ENCODE data around the gene PTPRK.

Gene PTPRK

GRCh38 chr6:128057541-128057940 lies 462.9 kb downstream of the PTPRK start:
- no peak for DNase-seq (ENCODE audit: extremely low read depth in 1 of 2, low read depth in 1 of 2)

- DNase-seq (ENCODE audit: extremely low read depth in 1 of 2, low read depth in 1 of 2): no peak
Measured at GRCh38 chr6:128053109-128053508, 467.3 kb downstream of the PTPRK start.

- DNase-seq (ENCODE audit: extremely low read depth in 1 of 2, low read depth in 1 of 2): no peak
Measured at GRCh38 chr6:128047989-128048388, 472.4 kb downstream of the PTPRK start.

- DNase-seq (ENCODE audit: extremely low read depth in 1 of 2, low read depth in 1 of 2): no peak
Measured at GRCh38 chr6:128046033-128046432, 474.4 kb downstream of the PTPRK start.

GRCh38 chr6:128039543-128039942 lies 480.9 kb downstream of the PTPRK start:
- DNase-seq (ENCODE audit: extremely low read depth in 1 of 2, low read depth in 1 of 2): no peak

GRCh38 chr6:128036808-128037570 lies 483.4 kb downstream of the PTPRK start:
- DNase-seq (ENCODE audit: extremely low read depth in 1 of 2, low read depth in 1 of 2): no peak

DNA sequence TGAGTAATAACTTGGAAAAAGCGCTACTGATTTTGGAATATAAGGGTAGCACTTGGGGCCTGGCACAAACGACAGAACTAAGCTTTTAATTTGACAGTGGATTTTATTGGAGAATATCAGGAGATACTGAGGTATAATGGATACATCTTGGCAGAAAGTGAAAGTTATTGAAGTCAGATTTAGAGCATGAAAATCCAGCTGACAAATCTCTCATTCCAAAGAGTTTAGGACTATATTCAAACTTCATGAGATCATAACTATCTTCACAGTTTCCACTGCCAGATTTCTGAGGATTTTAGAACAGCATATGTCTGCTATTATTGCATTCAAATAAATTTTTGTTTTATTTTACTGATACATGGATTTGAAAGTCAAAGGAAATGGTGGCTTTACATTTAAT lies 487.2 kb downstream of the PTPRK start:
- no peak for DNase-seq (ENCODE audit: extremely low read depth in 1 of 2, low read depth in 1 of 2)

- DNase-seq (ENCODE audit: extremely low read depth in 1 of 2, low read depth in 1 of 2): no peak
Measured at GRCh38 chr6:128032042-128032441, 488.4 kb downstream of the PTPRK start.

DNA sequence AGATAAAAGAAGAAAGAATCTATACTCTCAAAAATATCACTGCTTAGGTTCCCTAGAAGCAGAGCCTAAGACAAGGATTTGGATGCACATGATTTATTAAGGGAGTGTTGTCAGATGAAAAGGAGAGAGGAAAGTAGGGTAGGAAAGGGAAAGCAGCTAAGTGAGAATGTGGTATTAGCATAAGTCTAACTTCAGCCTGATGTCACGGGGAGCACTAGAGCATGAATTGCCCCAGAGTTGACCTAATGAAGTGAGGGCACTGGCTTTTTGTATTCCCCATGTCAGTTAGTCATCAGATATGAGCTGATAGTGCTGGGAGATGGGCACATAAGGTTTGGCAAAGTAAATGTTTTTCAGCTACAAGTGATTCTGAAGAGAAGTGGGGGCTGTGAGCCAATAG lies 490.6 kb downstream of the PTPRK start:
- no peak for DNase-seq (ENCODE audit: extremely low read depth in 1 of 2, low read depth in 1 of 2)

DNA sequence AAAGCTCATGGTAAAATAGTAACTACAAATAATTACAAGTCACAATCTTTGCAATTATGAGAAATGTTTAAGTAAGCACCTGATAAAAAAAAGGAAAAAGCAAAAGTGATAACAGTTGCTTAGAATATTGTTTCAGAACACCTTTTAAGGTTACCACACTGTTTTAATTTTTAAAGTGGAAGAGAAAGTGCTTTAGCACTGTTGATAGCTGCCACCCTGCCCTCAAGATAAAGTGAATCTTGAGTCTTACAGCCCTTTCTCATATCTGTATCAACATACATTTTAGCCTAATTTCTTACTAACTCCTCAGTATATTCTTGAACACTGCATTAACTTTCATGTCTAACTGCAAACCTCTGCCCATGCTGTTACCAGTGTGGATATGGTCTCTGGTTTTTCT lies 492.2 kb downstream of the PTPRK start:
- no peak for DNase-seq (ENCODE audit: extremely low read depth in 1 of 2, low read depth in 1 of 2)

DNA sequence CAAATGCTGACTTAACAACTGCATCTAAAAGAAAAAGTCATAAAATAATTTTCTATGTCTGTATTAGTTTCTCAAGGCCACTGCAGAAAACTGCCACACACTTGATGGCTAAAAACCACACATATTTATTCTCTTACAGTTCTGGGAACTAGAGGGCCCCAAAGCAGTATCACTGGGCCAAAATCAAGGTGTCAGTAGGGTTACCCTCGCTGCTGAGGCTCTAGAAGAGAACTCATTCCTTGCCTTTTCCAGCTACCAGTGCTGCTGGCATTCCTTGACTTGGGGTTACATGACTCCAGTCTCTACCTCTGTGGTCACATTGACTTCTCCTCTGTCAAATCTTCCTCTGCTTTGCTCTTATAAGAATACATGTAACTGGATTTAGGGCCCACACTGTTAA lies 494.9 kb downstream of the PTPRK start:
- no peak for DNase-seq (ENCODE audit: extremely low read depth in 1 of 2, low read depth in 1 of 2)

DNA sequence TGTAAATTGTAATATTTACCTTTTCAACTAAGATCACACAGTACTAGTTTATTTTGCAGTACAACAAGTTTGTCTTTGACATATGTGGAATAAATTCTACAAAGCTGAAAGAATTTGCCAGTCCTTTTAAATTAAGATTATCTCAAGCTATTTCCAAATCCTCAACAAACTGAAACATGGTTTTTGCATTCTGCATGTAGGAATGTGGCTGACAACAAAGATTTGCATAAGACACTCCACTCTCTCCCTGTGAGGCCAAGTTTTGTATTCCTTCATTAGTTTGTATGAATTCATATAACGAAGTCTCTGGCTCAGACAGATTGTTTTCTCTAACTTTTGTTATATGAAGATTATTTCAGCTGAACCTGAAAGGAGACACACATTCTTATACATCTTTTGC lies 495.4 kb downstream of the PTPRK start:
- DNase-seq (ENCODE audit: extremely low read depth in 1 of 2, low read depth in 1 of 2): no peak

DNA sequence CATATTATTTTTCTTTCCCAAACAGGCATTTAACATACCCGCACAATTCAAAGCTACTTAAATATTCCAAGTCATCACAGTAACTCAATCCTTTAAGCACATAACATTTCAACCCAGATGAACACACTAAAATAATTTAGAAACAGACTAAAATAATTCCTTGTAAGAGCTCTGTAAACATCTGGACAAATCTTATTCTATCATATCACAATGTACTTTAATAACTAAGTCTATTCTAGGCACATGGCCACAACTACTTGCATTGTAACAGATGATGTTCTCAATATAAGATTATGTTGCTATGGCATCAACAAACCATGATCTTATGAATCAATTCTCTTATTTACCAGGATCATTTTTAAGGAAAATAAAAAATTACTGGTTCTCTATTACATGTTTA lies 496.4 kb downstream of the PTPRK start:
- DNase-seq (ENCODE audit: extremely low read depth in 1 of 2, low read depth in 1 of 2): no peak

DNA sequence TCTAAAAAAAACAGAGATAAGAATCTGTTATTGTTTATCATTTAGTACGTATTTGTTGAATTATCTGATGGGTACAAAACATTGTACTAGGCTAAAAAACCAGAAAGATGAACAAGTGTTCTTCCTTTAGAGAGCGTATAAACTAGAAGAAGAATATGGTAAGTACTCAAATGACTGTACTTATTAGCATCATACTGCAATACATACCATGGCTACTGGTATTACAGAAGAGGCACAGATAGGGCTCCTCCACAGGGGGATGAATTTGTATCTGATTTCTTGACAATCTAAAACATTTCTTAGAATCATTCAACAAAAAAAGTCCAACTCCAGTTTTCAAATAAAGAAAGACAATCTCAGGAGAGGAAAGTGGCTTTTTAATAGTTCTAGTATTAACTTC lies 501.6 kb downstream of the PTPRK start:
- DNase-seq (ENCODE audit: extremely low read depth in 1 of 2, low read depth in 1 of 2): no peak

- no peak for DNase-seq (ENCODE audit: extremely low read depth in 1 of 2, low read depth in 1 of 2)
Measured at GRCh38 chr6:128017288-128017687, 503.1 kb downstream of the PTPRK start.

DNA sequence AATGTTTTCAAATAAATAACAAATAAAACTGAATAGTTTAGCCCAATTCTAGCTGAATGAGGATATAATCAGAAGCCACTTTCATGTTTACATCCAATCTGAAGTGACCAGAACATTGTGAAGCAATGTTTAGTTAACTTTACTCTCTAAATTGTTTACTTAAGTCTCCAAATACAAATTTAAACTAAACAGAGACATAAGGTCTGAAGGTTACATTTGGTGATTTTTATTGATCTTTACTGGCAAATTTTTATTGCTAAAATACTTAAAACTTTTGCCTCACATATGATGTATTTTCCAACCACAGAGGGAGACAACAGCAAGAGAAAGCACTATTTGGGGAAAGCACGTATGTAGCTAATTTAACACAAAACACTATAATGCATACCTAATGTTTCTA lies 512.7 kb downstream of the PTPRK start:
- no peak for DNase-seq (ENCODE audit: extremely low read depth in 1 of 2, low read depth in 1 of 2)

- DNase-seq (ENCODE audit: extremely low read depth in 1 of 2, low read depth in 1 of 2): no peak
Measured at GRCh38 chr6:128005009-128005408, 515.4 kb downstream of the PTPRK start.

DNA sequence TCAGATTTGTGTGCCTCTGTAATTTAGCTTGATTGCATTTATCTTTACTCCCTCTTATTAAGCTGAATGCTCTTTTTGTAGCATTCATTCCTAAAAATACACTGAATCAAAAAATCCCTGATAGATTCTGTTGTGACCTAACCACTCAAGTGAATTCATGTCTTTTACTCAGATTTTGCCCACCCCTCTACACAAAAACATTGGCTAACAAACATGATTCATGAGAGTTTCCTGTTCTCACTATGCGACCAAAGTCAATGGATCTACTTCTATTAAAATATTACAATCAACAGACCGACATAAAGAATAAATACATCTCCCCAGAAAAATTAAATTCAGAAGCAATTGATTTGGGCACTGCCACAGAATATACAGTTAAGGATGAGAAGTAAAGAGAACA lies 520.0 kb downstream of the PTPRK start:
- DNase-seq (ENCODE audit: extremely low read depth in 1 of 2, low read depth in 1 of 2): no peak

DNA sequence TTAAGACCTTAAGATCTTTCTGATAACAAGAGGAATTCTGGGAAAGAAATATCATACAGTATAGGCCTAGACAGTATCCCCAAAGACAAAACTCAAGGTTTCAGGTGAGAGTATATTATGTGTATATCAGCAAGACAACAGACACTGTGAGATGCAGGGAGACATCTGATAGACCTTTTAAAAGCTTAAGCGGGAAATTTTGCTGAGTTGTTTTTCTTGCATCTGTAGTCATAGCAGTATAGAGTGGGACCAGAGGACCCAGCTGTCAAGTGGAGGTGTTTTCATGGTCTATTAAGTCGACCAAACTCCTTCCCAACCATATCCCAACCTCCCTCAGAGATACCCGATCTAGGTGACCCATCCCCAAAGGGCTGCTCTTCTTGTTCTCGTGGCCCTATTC lies 521.4 kb downstream of the PTPRK start:
- no peak for DNase-seq (ENCODE audit: extremely low read depth in 1 of 2, low read depth in 1 of 2)

GRCh38 chr6:127997496-127998164 lies 522.8 kb downstream of the PTPRK start:
- no peak for DNase-seq (ENCODE audit: extremely low read depth in 1 of 2, low read depth in 1 of 2)

DNA sequence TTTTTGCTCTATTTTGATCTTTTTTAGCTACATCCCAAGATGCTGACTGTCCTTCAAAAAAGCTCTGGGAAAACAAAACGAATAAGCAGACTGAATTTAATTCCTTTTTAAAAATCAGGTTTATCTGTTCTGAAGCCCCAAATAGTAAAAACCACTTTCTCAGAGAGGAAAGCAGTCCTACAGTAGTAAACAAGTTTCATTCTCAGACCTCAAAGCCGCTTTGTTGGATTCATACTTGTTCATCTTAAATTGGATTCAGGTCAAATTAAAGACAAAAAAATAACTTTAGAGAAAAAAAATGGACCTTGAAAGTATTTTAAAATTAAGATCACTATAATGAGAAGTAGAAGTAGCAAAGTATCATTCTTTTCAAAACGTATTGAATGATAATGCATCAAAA lies 523.5 kb downstream of the PTPRK start:
- DNase-seq (ENCODE audit: extremely low read depth in 1 of 2, low read depth in 1 of 2): no peak

GRCh38 chr6:127992144-127992543 lies 528.3 kb downstream of the PTPRK start:
- no peak for DNase-seq (ENCODE audit: extremely low read depth in 1 of 2, low read depth in 1 of 2)

GRCh38 chr6:127990074-127990473 lies 530.3 kb downstream of the PTPRK start:
- DNase-seq (ENCODE audit: extremely low read depth in 1 of 2, low read depth in 1 of 2): no peak
